Right renal cortex interstitium (tissue), 3 donors: ENCODE data around the gene NLRP2B. TPM values are rescaled to one million over a fixed set of nuclear protein-coding genes. Genes with fewer than 3 reads are reported as not detected.

Source experiments
- polyA plus RNA-seq, 3 donors: library from polyadenylated mRNA; unstranded; fragments of 120-200 nt; gene quantifications; one replicate each; pipeline ENCODE4 v1.2.1, GENCODE V29; 2013; ENCODE audit not compliant: insufficient read length in 3 of 3

Gene NLRP2B
- polyA plus RNA-seq, 3 donors: 0.07 TPM; not detected in 2

Other genes with a start within 250 kb of the NLRP2B start
- gene ZXDB, start 88.2 kb downstream of the NLRP2B start, polyA plus RNA-seq: 10 to 100 TPM; 11.0 to 11.3 (median 11.2) TPM
- 1 to 10 TPM; 5.1 to 5.4 (median 5.4) TPM for gene ZXDA, start 230.2 kb upstream of the NLRP2B start, polyA plus RNA-seq